ENCODE measurements around the gene NRGN. TPM values are rescaled to one million over a fixed set of nuclear protein-coding genes. Genes with fewer than 3 reads are reported as not detected.

NRGN gene
- total RNA-seq, 1 experiment from 2014 or later, result 15.5 TPM

- BruUV-seq (replicated peaks), result no TSS peak
- Histone ChIP-seq H3K9me3 (ENCODE audit: low read length) (no peaks in the 10 kb centered on the region), H3K4me2 (ENCODE audit: low read length) (no peak overlapping the region), H3K36me3 (ENCODE audit: low read depth, low read length) (no peaks in the 10 kb centered on the region), H3K27ac (ENCODE audit: low read length) (no peak overlapping the region), H3K27me3 (ENCODE audit: low read length) (no peaks in the 10 kb centered on the region), H3K9me2 (replicated peaks; ENCODE audit: low read length) (no peaks in the 10 kb centered on the region), H3K4me1 (ENCODE audit: insufficient read depth, low read length) (no peaks in the 10 kb centered on the region), H4K20me1 (ENCODE audit: low read length) (no peaks in the 10 kb centered on the region), H3F3A (ENCODE audit: low read length, unreplicated experiment) (no peaks in the 10 kb centered on the region), H2AFZ (ENCODE audit: low read length) (no peak overlapping the region), H3K9ac (ENCODE audit: low read length) (no peak overlapping the region), H3K4me3 (ENCODE audit: low read length) (no peak overlapping the region), H3K79me2 (ENCODE audit: low read length) (no peaks in the 10 kb centered on the region)
- no peak for ATAC-seq
- POLR2A ChIA-PET (ENCODE audit: unreplicated experiment), result no interaction called here
- DNase-seq, result no peak
- TF ChIP-seq CTCF (conservative IDR thresholded peaks at IDR 0.05; ENCODE audit: low read depth, low read length) (no peak), EZH2 (IDR thresholded peaks at IDR 0.05; ENCODE audit: low read length, unreplicated experiment) (no peak), EZH2phosphoT487 (IDR thresholded peaks at IDR 0.05; ENCODE audit: borderline replicate concordance, low read length) (no peak)
- intact Hi-C loops (cut with micrococcal nuclease), result no loop called here
- CTCF ChIA-PET, result no interaction called here
Observed at GRCh38 chr11:124732230-124732629, 7.5 kb upstream of the NRGN start.

- H3K27me3 ChIP-seq (ENCODE audit: low read length), result no peaks in the 10 kb centered on the region
- no peak for ATAC-seq
- CTCF ChIA-PET, result no interaction called here
Observed at GRCh38 chr11:124736736-124737135, 3.0 kb upstream of the NRGN start.

More at GRCh38 chr11:124736736-124737135, 3.0 kb upstream of the NRGN start:
- no peak for DNase-seq
- H3K4me2 ChIP-seq (ENCODE audit: low read length), result no peak overlapping the region
- no peaks in the 10 kb centered on the region for H3K9me3 ChIP-seq (ENCODE audit: low read length)
- intact Hi-C loops (cut with micrococcal nuclease), result no loop called here
- no peak overlapping the region for H2AFZ ChIP-seq (ENCODE audit: low read length)
- H4K20me1 ChIP-seq (ENCODE audit: low read length), result no peaks in the 10 kb centered on the region
- no peak overlapping the region for H3K27ac ChIP-seq (ENCODE audit: low read length)
- no peaks in the 10 kb centered on the region for H3K9me2 ChIP-seq (replicated peaks; ENCODE audit: low read length)
- TF ChIP-seq EZH2phosphoT487 (IDR thresholded peaks at IDR 0.05; ENCODE audit: borderline replicate concordance, low read length), result no peak
- no peak for TF ChIP-seq CTCF (conservative IDR thresholded peaks at IDR 0.05; ENCODE audit: low read depth, low read length)
- no peak for TF ChIP-seq EZH2 (IDR thresholded peaks at IDR 0.05; ENCODE audit: low read length, unreplicated experiment)
- H3K4me3 ChIP-seq (ENCODE audit: low read length), result no peak overlapping the region
- BruUV-seq (replicated peaks), result no TSS peak
- no peaks in the 10 kb centered on the region for H3F3A ChIP-seq (ENCODE audit: low read length, unreplicated experiment)
- no peaks in the 10 kb centered on the region for H3K79me2 ChIP-seq (ENCODE audit: low read length)
- H3K9ac ChIP-seq (ENCODE audit: low read length), result no peak overlapping the region
- POLR2A ChIA-PET (ENCODE audit: unreplicated experiment), result no interaction called here
- no peaks in the 10 kb centered on the region for H3K36me3 ChIP-seq (ENCODE audit: low read depth, low read length)
- H3K4me1 ChIP-seq (ENCODE audit: insufficient read depth, low read length), result peaks cover 18% of the 10 kb centered on the region

Measured in PC-3 (cell line).